Hindlimb muscle (tissue), 1 donor: Measurements from ENCODE around the gene RTN4RL2. TPM values are rescaled to one million over a fixed set of nuclear protein-coding genes. Genes with fewer than 3 reads are reported as not detected.

Experiments
- DNase-seq: peaks from one replicate; pipeline ENCODE4 v3.0.0-alpha.2; 2013
- polyA plus RNA-seq: library from polyadenylated mRNA; unstranded; fragments of 120-200 nt; gene quantifications from one replicate; pipeline ENCODE4 v1.2.1, GENCODE V29; 2013; ENCODE audit not compliant: insufficient read length

Gene RTN4RL2
- polyA plus RNA-seq, 1 donor, result 47.3 TPM

- no peak for DNase-seq
Observed at GRCh38 chr11:57463671-57464538, 3.6 kb downstream of the RTN4RL2 start.

- DNase-seq, result no peak
Observed at GRCh38 chr11:57464539-57465181, 4.3 kb downstream of the RTN4RL2 start.

DNA sequence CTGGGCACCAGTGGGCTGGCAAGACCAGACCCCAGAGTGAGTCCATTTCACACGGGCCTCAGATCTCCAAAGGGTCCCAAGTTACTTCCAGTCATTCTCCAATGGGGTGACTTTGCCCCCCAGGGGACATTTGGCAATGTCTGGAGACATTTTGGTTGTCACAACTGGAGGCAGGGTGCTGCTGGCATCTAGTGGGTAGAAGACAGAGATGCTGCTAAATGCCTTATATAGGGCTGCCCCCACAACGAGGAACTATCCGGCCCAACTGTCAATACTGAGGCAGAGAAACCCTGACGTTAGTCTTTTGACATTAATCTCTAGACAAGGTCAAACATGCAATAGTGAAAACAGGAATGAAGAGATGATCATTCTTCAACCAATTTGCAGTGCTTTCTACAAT lies 6.4 kb downstream of the RTN4RL2 start:
- no peak for DNase-seq

DNA sequence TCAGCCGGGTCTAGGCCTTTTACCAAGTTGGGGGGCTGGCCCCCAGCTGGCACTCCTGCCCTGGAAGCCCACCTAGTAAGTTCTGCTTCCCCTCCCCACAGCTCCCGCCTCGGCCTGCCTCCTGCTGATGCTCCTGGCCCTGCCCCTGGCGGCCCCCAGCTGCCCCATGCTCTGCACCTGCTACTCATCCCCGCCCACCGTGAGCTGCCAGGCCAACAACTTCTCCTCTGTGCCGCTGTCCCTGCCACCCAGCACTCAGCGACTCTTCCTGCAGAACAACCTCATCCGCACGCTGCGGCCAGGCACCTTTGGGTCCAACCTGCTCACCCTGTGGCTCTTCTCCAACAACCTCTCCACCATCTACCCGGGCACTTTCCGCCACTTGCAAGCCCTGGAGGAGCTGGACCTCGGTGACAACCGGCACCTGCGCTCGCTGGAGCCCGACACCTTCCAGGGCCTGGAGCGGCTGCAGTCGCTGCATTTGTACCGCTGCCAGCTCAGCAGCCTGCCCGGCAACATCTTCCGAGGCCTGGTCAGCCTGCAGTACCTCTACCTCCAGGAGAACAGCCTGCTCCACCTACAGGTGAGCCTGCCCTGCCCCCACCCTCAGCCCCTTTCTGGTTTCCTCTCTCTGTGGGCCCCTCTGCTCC lies 7.3 kb downstream of the RTN4RL2 start:
- no peak for DNase-seq

- DNase-seq, result no peak
Observed at GRCh38 chr11:57468276-57468675, 7.9 kb downstream of the RTN4RL2 start.

DNA sequence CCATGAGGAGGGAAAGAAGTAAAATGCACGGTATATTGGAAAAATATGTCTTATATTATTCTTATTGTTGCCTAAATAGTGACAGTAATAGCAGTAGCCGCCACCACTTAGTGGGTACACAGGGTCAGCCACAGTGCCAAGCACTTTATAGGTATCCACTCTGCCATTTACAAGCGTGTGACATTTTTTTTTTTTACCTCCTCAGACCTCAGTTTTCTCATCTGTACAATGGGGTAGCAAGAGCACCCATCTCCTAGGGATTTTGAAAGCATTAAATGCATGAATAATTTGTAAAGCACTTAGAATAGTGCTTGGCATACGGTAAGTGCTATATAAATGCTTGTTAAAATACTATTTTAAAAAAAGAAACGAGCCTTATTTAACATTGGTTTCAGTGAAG lies 8.9 kb downstream of the RTN4RL2 start:
- DNase-seq, result no peak

DNA sequence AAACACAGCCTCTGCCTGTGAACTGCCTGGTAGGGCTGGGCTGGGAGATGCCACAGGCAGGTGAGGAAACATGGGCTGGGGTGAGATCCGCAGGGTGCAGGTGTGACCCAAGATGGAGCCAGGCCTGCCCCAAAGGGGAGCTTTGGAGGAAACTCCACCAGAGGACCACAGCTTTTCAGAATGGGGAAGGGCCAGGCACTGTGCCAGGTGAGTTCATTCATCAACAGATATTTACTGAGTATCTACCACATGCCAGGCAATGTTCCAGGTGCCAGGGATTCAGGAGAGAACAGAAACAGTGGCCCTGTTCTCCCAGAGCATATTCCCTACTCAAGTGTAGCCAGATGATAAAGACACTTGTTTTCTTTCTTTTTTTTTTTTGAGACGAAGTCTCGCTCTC lies 11.2 kb downstream of the RTN4RL2 start:
- no peak for DNase-seq

GRCh38 chr11:57473285-57473841 lies 13.0 kb downstream of the RTN4RL2 start:
- DNase-seq, result no peak

DNA sequence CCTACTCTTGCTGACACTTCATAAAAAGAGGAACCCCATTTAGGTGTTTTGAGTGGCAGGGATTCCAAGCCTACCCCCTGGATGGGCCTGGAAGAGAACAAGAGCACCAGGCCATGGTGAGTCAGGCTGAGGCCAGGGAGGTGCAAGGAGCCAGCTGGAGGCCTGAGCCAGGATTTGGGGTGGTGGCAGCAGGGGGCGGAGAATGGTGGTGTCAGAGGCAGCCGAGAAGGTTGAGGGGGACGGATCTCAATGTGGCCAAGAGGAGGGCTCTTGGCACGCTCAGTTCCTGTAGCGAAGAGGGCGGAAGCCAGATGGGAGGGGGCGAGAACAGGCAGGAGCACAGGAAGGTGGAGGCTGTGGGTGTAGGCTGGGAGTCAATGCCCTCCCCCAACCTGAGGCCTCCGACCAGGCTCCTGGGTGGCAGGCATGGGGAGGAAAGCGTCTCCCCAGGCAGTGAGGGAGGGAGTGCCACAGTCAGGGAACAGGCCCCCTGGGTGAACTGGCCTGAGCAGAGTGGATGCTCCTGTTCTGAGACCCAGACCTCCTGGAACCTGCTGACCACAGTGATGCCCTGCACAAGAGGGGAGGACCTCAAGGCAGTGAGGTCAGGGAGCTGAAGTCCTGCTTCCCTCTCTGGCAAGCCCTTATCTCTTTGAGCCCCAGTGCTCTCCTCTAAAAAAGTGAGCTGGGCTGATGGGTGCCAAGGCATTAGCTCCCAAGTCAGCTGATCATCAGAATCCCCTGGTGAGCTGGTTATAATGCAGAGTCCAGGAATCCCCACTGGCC lies 13.9 kb downstream of the RTN4RL2 start:
- no peak for DNase-seq

DNA sequence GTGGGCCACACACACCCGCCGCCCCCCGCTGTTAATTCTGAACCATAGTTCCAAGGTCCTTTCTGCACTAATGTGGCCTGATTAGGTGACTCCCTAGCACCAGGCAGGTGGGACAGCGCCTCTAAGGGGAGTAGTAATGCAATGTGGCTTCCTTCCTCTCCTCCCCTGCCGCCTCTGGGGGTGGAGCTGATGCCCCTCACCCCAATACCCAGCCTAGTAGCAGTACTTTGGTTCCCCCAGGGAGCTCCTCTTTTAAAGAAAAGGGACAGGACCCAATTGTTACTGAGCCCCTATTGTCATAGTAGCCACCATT lies 14.4 kb downstream of the RTN4RL2 start:
- no peak for DNase-seq

- no peak for DNase-seq
Observed at GRCh38 chr11:57475191-57475590, 14.9 kb downstream of the RTN4RL2 start.

DNA sequence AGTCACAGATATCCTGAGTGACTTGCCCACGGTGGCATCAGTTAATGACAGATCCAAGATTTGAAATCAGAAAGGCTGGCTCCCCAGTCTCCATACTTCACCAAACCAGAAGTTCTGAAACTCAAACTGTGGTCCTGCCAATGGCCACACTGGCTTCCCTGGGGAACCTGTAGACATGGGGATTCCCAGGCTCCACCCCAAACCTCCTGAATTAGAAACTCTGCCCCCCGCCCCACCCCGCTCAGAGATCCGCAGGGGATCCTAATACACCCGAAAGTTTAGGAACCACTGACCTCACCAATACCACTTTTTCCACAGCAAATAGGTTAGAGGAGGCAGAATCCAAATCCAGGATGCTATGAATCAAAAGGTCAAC lies 15.3 kb downstream of the RTN4RL2 start:
- DNase-seq, result no peak

DNA sequence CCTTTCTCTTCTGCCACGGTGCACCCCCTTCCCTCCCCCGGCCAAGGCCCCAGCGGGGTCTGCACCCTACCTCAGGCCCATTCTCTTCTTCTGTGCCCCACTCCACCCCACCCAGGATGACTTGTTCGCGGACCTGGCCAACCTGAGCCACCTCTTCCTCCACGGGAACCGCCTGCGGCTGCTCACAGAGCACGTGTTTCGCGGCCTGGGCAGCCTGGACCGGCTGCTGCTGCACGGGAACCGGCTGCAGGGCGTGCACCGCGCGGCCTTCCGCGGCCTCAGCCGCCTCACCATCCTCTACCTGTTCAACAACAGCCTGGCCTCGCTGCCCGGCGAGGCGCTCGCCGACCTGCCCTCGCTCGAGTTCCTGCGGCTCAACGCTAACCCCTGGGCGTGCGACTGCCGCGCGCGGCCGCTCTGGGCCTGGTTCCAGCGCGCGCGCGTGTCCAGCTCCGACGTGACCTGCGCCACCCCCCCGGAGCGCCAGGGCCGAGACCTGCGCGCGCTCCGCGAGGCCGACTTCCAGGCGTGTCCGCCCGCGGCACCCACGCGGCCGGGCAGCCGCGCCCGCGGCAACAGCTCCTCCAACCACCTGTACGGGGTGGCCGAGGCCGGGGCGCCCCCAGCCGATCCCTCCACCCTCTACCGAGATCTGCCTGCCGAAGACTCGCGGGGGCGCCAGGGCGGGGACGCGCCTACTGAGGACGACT lies 15.9 kb downstream of the RTN4RL2 start:
- DNase-seq, result no peak

DNA sequence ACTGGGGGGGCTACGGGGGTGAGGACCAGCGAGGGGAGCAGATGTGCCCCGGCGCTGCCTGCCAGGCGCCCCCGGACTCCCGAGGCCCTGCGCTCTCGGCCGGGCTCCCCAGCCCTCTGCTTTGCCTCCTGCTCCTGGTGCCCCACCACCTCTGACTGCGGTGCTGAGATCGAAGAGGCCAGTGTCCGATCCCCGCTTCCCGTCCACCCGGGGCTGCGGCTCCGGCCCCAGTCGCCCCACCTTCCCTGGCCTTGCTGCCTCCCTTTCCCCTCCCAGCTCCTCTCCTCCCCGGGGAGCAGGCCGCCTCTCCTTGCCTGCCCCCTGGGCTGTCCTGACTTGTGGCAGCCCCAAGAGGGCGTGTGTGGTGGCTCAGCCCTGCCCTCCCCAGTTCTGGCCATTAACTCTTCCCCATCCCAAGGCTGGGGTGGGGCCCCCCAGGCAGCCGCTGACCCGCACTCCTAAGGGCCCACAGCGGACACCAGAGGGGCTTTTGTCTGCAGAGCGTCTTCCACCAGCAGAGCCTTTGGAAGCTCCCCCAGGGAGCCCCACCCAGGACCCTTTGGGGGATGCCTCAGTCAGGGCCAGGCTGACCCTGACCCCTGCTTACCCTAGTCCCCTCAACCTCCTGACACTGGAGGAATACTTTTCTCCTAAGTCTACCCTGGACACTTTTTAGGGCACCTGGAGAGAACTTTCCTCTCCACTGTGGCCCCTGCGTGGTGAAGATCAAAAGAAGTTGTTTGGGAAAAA lies 16.6 kb downstream of the RTN4RL2 start:
- no peak for DNase-seq

GRCh38 chr11:57477507-57478189 lies 17.3 kb downstream of the RTN4RL2 start:
- DNase-seq, result no peak

DNA sequence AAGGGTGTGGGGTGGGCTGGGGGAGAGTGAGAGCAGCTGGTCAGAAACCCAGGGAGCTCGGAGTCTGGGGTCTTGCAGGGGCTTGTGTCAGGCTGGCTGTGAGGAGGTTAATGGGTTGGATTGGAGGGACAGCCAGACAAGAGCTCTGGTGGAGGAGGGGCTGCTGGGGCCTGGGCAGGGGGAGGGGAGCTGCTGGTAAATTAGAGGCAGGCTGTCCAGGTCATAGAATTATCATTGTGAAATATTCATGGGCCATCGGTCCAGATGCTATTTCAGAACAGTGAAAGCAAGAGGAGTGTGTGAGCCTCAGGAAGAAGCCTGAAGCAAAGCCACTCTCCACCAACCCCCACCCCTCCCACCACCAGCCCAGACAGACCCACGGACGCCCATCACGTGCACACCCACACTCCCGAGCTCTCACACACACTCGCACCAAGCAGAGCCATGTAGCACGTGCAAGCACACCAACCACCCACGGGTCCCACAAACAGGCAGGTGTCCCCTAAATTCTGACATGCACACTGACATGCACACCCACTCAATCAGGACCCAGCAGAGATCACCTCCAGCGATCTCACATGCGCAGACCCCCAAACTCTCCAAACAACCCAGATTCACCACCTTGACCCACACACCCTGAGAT lies 18.8 kb downstream of the RTN4RL2 start:
- DNase-seq, result no peak

GRCh38 chr11:57479911-57480310 lies 19.6 kb downstream of the RTN4RL2 start:
- DNase-seq, result no peak

GRCh38 chr11:57480409-57481137 lies 20.2 kb downstream of the RTN4RL2 start:
- DNase-seq, result no peak

DNA sequence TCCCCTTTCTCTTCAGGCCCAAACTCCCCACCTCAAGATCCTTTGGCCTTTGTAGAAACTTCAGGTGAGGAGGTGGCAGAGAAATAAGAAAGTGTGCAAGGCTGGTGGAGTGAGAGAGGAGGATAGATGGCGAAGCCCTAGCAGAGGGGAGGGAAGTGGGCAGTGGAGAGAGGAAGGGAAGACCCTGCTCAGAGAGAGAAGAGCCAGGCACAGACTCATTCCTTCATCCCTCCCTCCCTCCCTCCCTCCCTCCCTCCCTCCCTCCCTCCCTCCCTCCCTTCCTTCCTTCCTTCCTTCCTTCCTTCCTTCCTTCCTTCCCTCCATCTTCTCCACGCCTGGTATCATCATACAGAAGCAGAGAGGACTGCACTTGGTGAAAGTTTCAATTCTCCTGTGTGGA lies 21.0 kb downstream of the RTN4RL2 start:
- DNase-seq, result no peak
